Measurements from ENCODE around the gene ZC3H7B. TPM values are rescaled to one million over a fixed set of nuclear protein-coding genes. Genes with fewer than 3 reads are reported as not detected.
"Not testable (repeated sequence)": the region's sequence is repeated elsewhere in the genome, so short reads cannot be mapped to it uniquely, and the experiment has no call there.

ZC3H7B gene
- total and polyA plus RNA-seq, 12 donors, result 31.2 to 133 (median 77.6) TPM

DNA sequence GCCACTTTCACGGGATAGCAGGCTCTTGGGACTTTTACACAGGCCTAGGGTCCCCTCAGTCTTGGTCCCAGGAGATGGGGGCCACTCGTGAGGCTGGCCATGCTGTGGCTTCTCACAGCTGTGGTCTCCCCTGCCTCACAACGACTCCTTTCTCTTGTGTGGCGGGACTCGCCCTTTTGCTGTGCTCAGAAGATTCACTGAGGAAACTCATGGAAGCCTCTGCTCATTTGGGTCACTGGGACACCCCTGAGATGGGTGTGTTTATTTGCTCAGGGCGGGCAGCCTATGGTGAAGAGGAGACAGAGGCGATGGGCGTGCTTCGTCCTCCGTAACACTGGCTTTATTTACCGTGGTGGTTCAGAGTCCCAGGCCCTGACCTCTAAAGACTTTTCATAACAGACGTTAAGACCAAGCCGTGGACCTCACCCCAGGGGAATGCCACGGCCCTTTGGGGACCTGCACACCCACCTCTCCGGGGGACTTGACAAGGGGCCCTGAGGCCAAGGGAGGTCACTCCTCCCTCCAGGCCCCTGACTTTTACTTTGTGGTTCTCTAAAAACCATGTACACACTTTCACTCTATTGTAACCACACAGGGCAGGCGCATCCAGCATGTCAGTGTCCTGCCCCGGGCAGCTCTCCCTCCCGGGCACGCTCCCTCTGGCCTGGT lies 96.0 kb downstream of the ZC3H7B start:
- intact Hi-C loops (cut with DNase I), result no loop called here
- no peak overlapping the region for H3K4me3 ChIP-seq
- no peak for DNase-seq
- H3K27ac ChIP-seq, result no peak overlapping the region
- H3K27me3 ChIP-seq, result no peaks in the 10 kb centered on the region
- peaks cover 21 to 34% of the 10 kb centered on the region in 2 donors for H3K4me1 ChIP-seq (replicated peaks in 1 of 2)
- TF ChIP-seq, protein P1, sequence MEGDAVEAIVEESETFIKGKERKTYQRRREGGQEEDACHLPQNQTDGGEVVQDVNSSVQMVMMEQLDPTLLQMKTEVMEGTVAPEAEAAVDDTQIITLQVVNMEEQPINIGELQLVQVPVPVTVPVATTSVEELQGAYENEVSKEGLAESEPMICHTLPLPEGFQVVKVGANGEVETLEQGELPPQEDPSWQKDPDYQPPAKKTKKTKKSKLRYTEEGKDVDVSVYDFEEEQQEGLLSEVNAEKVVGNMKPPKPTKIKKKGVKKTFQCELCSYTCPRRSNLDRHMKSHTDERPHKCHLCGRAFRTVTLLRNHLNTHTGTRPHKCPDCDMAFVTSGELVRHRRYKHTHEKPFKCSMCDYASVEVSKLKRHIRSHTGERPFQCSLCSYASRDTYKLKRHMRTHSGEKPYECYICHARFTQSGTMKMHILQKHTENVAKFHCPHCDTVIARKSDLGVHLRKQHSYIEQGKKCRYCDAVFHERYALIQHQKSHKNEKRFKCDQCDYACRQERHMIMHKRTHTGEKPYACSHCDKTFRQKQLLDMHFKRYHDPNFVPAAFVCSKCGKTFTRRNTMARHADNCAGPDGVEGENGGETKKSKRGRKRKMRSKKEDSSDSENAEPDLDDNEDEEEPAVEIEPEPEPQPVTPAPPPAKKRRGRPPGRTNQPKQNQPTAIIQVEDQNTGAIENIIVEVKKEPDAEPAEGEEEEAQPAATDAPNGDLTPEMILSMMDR (IDR thresholded peaks at IDR 0.05), result no peak
- TF ChIP-seq POLR2A (IDR thresholded peaks at IDR 0.05), result no peak
- 81 to 88% (median 84%) methylated on average over 15 to 19 of the region's 19 CpGs for WGBS, 4 donors
- H3K36me3 ChIP-seq (replicated peaks in 1 of 2), result peaks cover 0 to 45% of the 10 kb centered on the region in 2 donors
- no peaks in the 10 kb centered on the region for H3K9me3 ChIP-seq (replicated peaks in 1 of 3)

DNA sequence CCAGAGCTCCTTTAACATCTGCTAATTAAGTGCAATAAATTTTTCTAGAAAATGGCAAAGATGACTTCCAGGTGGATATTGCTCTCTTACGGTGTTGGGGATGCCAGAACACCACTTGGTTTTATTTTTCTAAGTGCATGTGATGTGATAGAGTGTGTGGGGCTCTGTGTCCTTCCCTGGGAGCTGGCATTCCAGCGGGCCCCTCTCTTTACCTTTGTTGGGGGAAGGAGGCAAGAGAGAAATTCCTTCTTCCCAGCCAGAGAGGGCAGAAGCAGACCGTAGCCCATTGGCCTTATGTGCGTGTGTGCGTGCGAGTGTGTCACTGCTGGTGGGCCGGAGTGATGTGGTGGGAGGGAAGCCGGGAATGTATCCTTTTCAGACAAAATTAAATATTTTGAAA lies 97.6 kb downstream of the ZC3H7B start:
- Histone ChIP-seq H3K4me3 (no peak overlapping the region), H3K9me3 (replicated peaks in 1 of 3) (no peaks in the 10 kb centered on the region), H3K36me3 (replicated peaks in 1 of 2) (peaks cover 0 to 45% of the 10 kb centered on the region in 2 donors), H3K27me3 (no peaks in the 10 kb centered on the region), H3K4me1 (replicated peaks in 1 of 2) (peaks cover 20 to 32% of the 10 kb centered on the region in 2 donors), H3K27ac (peak overlapping the region in 1 of 5 donors; percentile 29)
- TF ChIP-seq POLR2A (IDR thresholded peaks at IDR 0.05), result no peak
- TF ChIP-seq, protein P1 (IDR thresholded peaks at IDR 0.05), result no peak
- DNase-seq, result no peak
- intact Hi-C loops (cut with DNase I), result no loop called here
- WGBS, 4 donors, result 89 to 91% (median 91%) methylated on average over 8 of the region's 8 CpGs

DNA sequence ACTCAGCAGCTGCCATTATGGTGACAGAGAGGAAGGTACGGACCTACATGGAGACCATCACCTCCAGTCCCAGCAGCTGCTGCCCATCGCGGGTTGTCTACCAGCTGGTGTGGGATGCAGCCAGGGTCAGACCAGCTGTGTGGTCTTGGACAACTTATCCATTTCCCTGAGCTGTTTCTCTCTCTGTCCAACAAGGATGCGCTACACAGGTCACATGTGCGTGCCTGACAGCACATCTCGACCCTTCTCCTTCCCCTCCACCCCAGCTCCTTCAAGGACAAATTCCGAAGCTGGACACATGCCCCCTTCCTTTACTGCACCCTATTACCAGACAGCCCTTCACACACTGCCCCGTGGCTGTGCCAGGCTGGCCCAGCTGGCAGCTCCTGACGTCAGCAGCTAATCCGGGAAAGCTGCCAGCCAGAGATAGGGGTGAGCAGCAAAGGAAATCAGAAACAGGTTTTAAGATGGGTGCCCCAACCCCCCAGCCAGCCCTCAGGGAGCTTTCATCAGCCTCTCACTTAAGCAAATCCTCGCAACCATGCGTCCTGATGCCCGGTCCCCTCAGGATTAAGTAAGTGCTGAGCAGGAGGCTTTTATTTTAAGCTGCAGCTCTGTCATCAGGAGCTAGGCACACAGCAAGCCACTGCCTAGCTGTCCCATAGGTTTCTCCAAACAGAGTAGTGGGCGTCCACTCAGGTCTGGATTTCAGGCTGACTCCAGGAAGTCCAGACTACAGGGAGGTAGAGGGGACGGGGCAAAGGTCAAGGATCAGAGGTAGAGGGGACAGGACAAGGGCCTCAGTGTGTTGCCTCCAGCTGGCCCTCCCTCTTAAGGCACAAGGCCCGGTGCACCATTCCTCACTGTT lies 100.7 kb downstream of the ZC3H7B start:
- intact Hi-C loops (cut with DNase I), result loop anchor here in 1 of 2 donors (5.0 kb wide), 1 partner anchor 115 kb away; no protein-coding TSS in a partner anchor
- H3K4me3 ChIP-seq, result no peak overlapping the region
- 18 to 28% (median 24%) methylated on average over 15 to 16 of the region's 16 CpGs for WGBS, 4 donors
- H3K4me1 ChIP-seq (replicated peaks in 1 of 2), result peaks cover 8 to 19% of the 10 kb centered on the region in 2 donors
- TF ChIP-seq, protein P1 (IDR thresholded peaks at IDR 0.05), result no peak
- no peak for TF ChIP-seq POLR2A (IDR thresholded peaks at IDR 0.05)
- H3K36me3 ChIP-seq (replicated peaks in 1 of 2), result peaks cover 0 to 23% of the 10 kb centered on the region in 2 donors
- peak; percentile 89 to 95 (median 91) for DNase-seq
- peak overlapping the region; percentile 39 to 90 (median 60) for H3K27ac ChIP-seq
- H3K27me3 ChIP-seq, result no peaks in the 10 kb centered on the region
- H3K9me3 ChIP-seq (replicated peaks in 1 of 3), result no peaks in the 10 kb centered on the region

GRCh38 chr22:41402851-41403250 lies 101.5 kb downstream of the ZC3H7B start:
- H3K27ac ChIP-seq, result peak overlapping the region in 1 of 5 donors; percentile 90
- 86 to 92% (median 92%) methylated on average over 14 of the region's 14 CpGs for WGBS, 4 donors

More at GRCh38 chr22:41402851-41403250, 101.5 kb downstream of the ZC3H7B start:
- intact Hi-C loops (cut with DNase I), result loop anchor here in 1 of 2 donors (5.0 kb wide), 1 partner anchor 114 kb away; no protein-coding TSS in a partner anchor
- DNase-seq; H3K9me3 ChIP-seq (replicated peaks in 1 of 3); H3K27me3 ChIP-seq; H3K4me3 ChIP-seq: not testable (repeated sequence)
- Histone ChIP-seq H3K4me1 (replicated peaks in 1 of 2) (peaks cover 8 to 19% of the 10 kb centered on the region in 2 donors), H3K36me3 (replicated peaks in 1 of 2) (peaks cover 0 to 15% of the 10 kb centered on the region in 2 donors)
